ENCODE measurements around the gene IBSP.

GRCh38 chr4:87832669-87833068 lies 33.3 kb downstream of the IBSP start, which contains the start of gene MEPE:
- TF ChIP-seq, protein P1, sequence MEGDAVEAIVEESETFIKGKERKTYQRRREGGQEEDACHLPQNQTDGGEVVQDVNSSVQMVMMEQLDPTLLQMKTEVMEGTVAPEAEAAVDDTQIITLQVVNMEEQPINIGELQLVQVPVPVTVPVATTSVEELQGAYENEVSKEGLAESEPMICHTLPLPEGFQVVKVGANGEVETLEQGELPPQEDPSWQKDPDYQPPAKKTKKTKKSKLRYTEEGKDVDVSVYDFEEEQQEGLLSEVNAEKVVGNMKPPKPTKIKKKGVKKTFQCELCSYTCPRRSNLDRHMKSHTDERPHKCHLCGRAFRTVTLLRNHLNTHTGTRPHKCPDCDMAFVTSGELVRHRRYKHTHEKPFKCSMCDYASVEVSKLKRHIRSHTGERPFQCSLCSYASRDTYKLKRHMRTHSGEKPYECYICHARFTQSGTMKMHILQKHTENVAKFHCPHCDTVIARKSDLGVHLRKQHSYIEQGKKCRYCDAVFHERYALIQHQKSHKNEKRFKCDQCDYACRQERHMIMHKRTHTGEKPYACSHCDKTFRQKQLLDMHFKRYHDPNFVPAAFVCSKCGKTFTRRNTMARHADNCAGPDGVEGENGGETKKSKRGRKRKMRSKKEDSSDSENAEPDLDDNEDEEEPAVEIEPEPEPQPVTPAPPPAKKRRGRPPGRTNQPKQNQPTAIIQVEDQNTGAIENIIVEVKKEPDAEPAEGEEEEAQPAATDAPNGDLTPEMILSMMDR (IDR thresholded peaks at IDR 0.05; ENCODE audit: low read depth, low read length, poor library complexity, severe bottlenecking) = no peak
- TF ChIP-seq EZH2phosphoT487 (IDR thresholded peaks at IDR 0.05; ENCODE audit: borderline replicate concordance, low read length) = no peak
